Stimulated activated CD8-positive, alpha-beta memory T cell treated with anti-CD3 and anti-CD28 coated beads, Interleukin-15, amount 100 ng/mL, for 1 hour (primary cell): Measurements from ENCODE around the gene DMRTC2.

ENCODE experiments used
- DNase-seq: peaks from one replicate; pipeline ENCODE4 v3.0.0-alpha.2; 2020; ENCODE audit warnings: low read depth

The DMRTC2 gene

DNA sequence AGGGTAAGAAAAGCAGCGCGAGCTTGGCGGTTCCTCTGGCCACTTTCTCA is at the start of gene DMRTC2:
DMRTC2 (plus strand) TSS at position 42 of the 50 bp plus-strand sequence. CDS start 2,387 bp downstream, outside the sequence.
- no peak for DNase-seq

- DNase-seq, result no peak
Observed at GRCh38 chr19:41796362-41796761, 48.5 kb upstream of the DMRTC2 start, which contains the start of gene CEACAM3. Gene CEACAM3, plus strand, starts transcription at chr19:41796587. Its CDS starts 91 bp downstream, at chr19:41796678.

DNA sequence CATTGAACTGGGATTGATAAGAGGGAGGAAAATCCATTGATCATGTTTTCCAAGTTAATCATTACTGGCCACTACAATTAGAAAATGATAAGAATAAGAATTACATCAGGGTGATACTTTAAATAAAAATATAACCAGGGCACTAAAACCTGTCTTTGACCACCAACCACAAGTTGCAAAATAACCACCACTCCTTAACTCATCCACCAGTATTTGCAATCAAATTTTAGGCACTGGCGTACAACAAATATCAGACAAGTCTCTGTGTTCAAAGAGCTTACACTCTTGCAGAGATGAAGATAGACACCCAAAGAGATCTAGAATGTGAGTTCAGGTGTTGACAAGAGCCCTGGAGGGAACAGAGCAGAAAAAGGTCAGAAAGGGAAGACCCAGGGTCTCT is 47.9 kb upstream of the DMRTC2 start:
- no peak for DNase-seq

- DNase-seq, result no peak
Observed at GRCh38 chr19:41799444-41800000, 45.3 kb upstream of the DMRTC2 start.

DNA sequence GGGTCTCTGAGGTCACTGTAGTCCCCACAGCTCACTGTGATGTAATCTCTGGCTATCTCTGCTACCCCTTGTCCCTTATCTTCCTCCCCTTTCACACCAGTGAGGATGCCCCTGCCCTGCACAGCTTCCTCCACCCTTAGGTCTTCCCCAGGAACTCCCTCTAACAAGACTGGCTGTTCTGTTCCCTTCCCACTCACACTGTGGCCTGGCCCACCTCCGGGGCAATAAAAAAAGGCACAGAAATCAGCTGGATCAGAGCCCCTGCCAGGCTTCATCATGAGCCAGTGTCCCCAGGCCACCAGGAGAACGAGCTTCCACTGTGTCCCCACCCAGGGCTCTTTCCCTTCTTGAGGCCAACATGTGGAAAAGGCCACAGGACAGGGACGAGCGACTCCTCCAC is 43.8 kb upstream of the DMRTC2 start:
- DNase-seq, result no peak

GRCh38 chr19:41801792-41802211 is 43.0 kb upstream of the DMRTC2 start:
- no peak for DNase-seq

- no peak for DNase-seq
Observed at GRCh38 chr19:41802770-41803169, 42.1 kb upstream of the DMRTC2 start.

- DNase-seq, result no peak
Observed at GRCh38 chr19:41804336-41804735, 40.5 kb upstream of the DMRTC2 start.

DNA sequence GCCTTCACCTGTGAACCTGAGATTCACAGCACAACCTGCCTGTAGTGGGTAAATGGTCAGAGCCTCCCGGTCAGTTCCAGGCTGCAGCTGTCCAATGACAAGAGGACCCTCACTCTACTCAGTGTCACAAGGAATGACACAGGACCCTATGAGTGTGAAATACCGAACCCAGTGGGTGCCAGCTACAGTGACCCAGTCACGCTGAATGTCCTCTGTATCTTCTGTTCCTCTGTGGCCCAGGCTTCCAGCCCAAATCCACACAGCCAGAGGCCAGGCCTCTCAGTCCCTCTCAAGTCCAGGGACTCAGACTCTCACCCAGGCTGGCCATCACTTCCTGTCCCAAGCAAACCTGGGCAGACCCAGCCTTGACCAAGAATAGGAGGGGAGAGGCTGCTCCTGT is 37.7 kb upstream of the DMRTC2 start:
- no peak for DNase-seq

DNA sequence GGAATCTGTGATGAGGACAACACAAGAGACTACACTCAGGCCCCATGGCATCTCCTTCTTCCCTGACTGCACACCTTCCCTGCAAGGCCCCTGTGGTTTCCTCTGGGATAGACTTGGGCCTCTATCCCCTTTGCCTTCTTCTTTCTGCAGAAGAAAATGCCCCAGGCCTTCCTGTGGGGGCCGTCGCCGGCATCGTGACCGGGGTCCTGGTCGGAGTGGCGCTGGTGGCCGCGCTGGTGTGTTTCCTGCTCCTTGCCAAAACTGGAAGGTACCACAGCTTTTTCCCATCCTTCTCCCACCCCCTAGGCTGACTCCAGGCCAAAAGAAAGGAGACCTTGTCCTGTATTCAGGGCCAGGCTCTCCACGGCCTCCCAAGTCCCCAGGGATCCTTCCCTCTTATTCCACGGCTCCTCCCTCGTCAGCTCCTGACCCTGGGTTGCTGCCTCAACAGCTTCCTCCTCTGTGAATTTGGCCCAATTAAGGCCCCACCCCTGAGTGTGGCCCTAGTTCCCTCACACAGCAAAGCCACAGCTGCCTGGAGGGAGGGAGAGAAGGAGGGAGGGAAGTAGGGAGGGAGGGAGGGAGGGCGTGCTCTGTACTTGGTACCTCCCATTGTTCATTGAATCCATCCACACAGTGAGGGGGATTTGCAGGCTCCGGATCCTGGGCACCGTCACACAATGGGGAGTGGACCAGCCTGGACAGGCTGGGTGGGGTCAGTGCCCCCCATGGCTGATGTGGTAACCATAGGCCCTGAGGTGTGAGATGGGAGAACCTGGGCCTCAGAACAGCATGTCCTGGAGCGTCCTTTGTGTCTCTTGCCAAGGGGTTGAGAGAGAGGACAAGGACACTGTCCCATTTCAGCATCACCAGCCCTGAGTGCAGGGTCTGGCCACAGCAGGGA is 35.9 kb upstream of the DMRTC2 start:
- no peak for DNase-seq

DNA sequence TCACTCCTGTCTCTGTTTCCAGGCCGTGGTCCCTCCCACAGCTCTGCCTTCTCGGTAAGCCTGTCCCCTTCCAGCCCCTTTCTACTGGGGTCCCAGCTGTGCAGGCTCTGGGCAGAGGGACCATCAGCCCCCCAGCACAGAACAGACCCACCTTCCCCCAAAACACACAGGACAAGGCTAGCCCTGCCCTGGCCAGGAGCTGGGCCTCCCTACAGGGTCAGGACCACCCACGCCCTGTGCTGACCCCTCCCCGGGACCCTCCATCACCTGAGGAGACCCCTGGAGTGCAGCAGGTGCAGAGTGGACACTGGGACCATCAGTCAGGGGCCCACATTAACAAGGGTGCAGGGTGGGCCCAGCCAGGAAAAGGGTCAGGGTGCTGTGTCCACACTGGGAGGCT is 34.5 kb upstream of the DMRTC2 start:
- DNase-seq, result no peak

DNA sequence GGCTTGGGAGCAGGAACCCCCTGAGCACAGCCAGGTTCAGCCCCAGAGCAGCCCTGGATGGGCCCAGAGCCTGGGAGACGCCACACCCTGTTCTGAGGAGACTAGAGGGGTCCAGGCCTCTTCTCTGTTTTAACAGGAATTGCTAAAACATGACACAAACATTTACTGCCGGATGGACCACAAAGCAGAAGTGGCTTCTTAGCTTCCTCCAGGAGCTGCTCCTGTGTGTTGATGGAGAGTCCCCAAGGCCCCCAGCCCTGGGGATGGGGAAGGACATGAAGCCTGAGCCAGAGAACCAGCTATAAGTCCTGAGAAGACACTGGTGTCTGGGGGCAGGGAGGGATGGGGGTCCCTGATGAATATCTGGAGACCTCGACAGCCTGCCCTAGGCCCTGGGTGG is 33.8 kb upstream of the DMRTC2 start:
- no peak for DNase-seq

- DNase-seq, result no peak
Observed at GRCh38 chr19:41811981-41812380, 32.9 kb upstream of the DMRTC2 start.

DNA sequence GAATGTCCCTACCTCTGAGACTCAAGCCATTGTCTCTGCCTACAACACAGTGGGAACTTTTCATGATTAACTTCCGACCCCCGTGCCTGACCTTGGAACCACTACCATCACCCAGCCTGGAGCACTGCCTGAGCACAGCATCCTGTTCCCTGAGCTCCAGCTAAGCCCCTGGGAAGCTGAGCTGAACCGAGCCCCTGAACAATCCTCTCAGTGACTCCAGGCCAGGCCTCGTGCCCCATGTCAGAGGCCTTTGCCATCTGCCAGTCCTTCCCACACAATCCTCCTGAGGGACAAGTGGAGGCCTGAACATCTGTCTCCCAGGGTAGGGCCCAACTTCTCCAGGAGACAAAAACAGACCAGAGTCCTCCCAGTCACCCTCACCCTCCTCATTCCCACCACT is 30.9 kb upstream of the DMRTC2 start:
- DNase-seq, result no peak

DNA sequence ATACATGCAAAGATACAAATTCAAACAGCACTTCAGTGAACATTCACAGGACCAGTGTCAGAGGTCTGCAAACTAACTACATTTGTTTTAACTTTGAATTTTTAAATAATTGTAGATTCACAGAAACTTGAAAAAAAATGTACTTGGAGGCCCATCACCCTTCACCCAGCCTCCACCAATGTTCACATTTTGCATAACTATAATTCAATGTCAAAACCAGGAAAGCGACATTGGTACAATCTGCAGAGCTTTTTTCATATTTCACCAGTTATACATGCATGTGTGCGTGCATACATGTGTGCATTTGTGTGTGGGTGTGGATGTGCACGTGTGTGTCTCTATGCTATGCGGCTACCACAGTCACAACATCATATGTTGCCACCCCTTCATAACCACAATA is 29.5 kb upstream of the DMRTC2 start:
- no peak for DNase-seq

- DNase-seq, result no peak
Observed at GRCh38 chr19:41816761-41817160, 28.1 kb upstream of the DMRTC2 start.

GRCh38 chr19:41821003-41821735 is 23.7 kb upstream of the DMRTC2 start:
- no peak for DNase-seq

GRCh38 chr19:41837981-41838708 is 6.7 kb upstream of the DMRTC2 start:
- no peak for DNase-seq

- DNase-seq, result no peak
Observed at GRCh38 chr19:41839211-41839610, 5.6 kb upstream of the DMRTC2 start.

- no peak for DNase-seq
Observed at GRCh38 chr19:41843371-41843770, 1.5 kb upstream of the DMRTC2 start.

- no peak for DNase-seq
Observed at GRCh38 chr19:41844601-41845000, 241 bp upstream of the DMRTC2 start, which contains the start of gene LYPD4. Gene LYPD4, minus strand, starts transcription at chr19:41844683. Its CDS starts 5,398 bp downstream, at chr19:41839285.

GRCh38 chr19:41845051-41845590 is 279 bp downstream of the DMRTC2 start:
- no peak for DNase-seq
